ENCODE data around the gene IMMP2L.
"Not testable (repeated sequence)": the region's sequence is repeated elsewhere in the genome, so short reads cannot be mapped to it uniquely, and the experiment has no call there.

Gene IMMP2L

DNA sequence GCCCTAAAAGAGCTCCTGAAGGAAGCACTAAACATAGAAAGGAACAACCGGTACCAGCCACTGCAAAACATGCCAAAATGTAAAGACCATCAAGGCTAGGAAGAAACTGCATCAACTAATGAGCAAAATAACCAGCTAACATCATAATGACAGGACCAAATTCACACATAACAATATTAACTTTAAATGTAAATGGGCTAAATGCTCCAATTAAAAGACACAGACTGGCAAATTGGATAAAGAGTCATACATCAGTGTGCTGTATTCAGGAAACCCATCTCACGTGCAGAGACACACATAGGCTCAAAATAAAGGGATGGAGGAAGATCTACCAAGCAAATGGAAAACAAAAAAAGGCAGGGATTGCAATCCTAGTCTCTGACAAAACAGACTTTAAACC lies 60.5 kb downstream of the IMMP2L start:
- not testable (repeated sequence) for DNase-seq

DNA sequence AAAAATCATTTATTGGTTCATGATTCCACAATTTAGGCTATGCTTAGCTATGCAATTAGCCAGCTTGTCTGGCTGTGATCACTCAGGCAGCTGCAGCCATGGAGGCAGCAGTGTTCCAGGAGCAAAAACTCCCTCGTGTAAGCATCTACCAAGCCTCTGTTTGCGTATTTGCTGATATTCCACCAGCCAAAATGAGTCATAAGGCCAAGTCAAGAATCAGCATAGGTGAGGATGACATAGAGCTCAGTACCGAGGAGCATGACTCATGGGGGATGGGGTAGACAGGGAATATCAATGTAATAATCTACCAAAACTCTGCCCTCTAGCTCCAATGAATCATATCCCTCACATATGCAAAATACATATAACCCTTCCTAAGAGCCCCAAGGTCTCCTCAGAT lies 63.3 kb downstream of the IMMP2L start:
- DNase-seq: no peak

DNA sequence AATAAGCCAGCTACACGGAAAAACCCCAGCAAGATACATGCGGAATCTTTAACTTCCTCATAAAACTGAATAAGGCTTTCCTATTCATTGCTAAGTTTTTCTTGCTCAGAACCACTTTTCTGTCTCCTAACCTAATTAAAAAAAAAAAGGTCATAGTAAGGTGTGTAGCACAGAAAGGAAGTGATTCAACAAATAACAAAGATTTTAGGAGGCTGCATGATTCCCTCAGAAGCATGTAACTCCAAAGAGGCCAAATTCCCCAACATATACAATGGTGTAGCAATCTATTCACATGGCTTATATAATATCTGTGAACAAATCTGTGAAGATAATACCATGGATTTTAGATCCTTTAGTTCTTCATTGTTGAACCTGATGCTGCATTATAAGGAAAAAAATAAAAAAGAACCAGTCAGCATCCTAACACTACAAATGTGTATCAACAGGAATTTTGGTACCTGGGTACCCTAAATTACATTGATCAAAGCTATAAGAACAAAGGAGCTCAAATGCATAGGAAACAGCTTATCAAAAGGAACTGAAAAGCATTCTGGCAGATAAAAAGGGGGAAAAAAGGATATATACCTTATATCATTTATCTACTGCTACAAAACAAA lies 63.8 kb downstream of the IMMP2L start:
- no peak for DNase-seq

DNA sequence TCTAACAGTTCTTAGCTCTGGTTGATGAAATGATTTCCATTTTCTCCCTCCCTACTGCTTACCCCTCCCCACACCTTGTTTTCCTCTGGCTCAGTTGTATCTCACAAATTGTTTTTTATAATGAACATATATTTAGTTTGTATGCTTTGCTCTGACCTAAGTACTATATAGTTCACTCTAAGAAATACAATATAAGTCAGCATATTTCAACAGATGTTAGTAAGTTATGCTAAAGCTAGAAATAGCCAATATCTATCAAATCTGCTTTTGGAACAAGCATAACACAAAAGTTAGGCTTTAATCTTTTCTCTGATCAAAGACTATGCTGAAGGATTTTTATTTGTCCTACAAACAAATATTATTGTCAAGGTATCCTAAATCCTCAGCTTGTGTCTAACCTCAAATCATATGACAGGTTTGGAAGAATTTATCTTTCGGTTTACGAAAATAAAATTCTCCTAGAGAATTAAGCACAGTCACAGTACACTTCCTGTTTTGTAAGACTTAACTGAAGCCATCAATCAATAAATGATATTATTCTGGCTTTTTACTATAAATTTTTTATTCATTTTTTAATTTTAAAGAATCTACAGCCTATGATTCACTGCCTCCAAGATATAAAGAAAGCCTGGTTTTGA lies 67.0 kb downstream of the IMMP2L start:
- DNase-seq: no peak

DNA sequence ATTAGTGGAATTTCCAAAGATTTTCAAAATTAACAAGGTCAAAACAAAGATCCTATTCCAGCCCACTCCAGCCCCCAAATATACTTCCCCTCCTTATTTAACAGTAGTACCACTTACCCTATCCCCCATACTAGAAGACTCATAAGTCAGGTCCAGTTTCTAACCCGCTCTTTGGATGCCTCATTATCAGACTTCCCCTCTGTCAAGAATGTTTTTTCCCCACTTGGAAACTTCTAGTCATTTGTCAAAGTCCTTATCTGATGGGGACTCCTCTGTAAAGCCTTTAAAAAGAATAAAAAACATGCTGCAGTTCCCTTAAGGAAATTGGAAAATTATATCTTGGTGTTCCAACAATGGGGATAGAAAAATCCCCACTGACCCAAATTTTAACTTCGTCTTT lies 70.1 kb downstream of the IMMP2L start:
- no peak for DNase-seq

DNA sequence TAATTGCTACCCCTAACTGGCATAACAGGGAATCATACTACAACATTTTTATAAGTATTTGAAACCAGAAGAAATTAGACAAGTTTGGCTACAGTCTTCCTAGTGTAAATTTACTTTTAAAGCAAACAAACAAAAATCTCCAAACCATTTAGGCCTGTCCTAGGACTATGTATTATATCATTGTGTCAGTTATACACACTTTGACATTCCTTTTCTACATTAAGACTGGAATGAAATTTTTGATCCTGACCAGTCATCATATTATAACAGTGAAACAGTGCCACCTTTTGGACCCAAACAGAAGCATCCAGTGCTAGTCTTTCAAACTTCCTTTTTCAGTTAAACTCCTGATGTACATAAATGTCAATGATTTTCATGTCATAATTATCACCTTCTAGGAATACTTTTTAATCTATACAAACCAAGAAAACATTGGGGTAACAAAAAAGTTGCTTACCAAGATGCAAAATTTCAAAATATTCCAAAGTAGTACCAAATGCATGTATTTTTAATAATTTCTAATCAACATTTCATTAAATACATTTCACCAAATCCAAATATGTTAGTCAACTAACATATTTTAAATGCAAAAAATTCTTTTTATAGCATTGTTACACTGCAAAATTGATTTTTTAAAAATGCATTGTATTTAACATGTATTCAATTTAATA lies 75.7 kb downstream of the IMMP2L start:
- peak in 1 of 2 experiments; percentile 29 for DNase-seq

DNA sequence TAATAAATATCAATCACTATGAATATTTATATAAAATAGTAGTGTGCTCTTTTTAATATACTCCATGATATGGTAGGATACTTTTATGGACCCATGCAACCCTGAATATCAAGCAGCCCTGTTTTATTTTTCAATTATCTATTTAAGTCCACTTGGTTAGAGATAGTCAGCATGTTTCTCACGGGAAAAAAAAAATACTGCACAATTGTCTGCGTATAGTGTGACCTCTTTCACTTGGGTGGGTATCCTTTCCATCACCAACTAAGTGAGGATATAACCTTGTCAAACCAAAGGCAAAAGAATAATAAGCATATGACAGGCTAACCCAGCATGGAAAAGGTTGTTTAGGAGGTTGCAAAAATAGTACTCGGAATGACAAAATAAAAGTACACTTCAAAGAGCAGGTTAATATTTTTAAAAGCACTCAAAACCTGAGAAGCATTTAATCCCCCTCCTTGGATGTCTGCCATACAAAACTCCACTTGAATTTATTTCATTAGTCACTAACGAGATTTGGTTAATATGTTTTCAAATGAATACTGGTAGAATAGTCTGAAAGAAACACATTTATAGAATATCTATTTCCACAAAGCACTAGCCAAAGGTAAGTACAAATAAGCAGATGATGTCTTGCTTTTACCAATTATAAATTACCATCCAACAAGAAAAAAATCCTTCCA lies 76.5 kb downstream of the IMMP2L start:
- DNase-seq: no peak

DNA sequence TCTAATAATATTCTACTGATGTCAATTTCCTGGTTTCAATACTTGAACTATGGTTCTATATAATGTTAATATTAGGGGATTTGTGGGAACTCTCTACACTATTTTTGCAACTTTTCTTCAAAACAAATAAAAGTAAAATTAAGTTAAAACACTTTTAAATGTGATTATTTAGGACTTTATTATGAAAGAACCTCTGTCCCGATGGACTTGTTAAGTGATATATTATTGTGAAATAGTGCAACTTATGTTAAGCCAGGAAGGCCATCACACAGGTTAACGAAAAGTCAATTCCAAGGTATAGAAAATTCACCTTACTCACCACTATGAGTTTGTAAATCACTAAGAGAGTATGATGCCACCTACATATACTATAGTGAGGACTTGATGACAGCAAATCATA lies 79.2 kb downstream of the IMMP2L start:
- no peak for DNase-seq

DNA sequence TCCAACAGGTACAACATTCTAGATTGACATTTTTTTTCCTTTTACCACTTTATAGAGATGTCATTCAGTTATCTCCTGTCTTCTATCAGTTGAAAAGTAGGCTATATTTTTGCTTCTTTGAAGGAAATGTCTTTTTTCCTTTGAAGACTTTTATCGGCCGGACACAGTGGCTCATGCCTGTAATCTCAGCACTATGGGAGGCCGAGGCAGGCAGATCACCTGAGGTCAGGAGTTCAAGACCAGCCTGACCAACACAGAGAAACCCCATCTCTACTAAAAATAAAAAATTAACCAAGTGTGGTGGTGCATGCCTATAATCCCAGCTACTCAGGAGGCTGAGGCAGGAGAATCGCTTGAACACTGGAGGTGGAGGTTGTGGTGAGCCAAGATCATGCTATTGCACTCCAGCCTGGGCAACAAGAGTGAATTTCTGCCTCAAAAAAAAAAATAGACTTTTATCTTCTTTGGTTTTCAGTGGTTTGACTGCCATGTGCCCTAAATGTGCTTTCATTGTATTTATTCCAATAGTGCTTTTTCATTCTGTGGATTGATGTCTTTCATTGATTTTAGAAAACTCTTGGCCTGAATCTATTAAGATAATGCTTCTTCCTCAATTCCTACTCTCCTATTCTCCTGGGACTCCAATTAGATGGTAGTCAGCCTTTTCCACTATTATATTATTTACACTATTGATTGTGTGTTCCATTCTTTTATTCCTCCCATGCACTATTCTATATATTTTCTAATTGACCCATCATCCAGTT lies 84.6 kb downstream of the IMMP2L start:
- DNase-seq: no peak

DNA sequence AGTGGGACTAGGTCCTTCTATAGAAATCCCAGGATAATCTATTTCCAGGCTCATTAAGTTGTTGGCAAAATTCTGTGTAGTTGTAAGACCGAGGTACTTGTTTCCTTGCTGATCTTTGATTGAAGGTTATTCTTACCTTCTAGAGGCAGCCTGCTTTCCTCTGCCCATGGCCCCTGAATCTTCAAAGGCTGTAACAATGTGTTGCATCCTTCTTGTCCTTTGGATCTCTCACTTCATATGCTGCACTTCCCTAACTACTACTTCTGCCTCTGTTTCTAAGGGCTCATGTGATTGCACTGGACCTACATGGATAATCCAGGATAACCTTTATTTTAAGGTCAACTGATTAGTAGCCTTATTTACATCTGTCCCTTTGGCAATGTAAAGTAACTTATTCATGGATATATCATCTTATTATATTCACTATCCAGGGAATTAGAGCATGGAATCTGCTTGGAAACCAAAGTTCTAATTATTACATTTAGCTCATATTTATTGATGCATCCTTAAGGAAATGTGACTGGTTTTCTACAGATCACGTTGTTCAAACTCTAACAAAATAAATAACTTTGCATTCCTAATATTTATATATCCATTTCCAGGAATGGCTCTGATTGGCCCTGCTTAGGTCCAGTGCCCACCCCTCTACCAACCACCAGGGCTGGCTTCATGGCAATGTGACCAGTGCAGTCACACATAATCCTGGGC lies 85.6 kb downstream of the IMMP2L start:
- no peak for DNase-seq

DNA sequence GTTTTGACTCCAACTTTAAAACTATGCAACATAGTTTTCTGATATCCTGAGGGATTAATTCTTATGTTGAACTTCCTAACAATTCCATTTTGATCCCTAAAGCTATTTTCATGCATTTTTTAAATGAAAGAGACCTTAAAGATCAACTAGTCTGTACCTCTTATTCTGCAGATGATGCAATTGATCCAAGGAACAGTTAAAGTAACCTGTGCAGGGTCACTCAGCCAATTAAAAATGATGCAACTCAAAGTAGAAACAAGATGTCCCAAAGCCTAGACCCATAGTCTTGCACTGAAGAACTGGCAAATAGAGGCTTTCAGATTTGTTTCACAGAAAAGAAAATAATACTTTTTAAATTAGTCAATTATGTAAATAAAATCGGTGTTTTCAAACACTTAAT lies 86.3 kb downstream of the IMMP2L start:
- no peak for DNase-seq

DNA sequence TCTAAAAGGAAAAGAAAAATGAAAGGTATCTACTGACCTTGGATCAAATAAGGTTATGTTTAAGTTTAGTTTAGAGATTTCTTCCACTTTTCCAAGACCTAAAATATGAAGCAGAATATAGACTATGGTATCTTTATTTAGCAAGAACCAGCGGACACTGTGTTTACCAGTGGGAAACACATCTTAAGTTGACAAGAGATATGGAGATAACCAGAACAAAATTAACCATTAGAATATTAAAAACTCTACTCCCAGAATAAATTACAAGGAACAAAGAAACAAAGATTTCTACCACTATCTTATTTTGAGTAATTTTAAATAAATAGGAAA lies 86.9 kb downstream of the IMMP2L start:
- no peak for DNase-seq

DNA sequence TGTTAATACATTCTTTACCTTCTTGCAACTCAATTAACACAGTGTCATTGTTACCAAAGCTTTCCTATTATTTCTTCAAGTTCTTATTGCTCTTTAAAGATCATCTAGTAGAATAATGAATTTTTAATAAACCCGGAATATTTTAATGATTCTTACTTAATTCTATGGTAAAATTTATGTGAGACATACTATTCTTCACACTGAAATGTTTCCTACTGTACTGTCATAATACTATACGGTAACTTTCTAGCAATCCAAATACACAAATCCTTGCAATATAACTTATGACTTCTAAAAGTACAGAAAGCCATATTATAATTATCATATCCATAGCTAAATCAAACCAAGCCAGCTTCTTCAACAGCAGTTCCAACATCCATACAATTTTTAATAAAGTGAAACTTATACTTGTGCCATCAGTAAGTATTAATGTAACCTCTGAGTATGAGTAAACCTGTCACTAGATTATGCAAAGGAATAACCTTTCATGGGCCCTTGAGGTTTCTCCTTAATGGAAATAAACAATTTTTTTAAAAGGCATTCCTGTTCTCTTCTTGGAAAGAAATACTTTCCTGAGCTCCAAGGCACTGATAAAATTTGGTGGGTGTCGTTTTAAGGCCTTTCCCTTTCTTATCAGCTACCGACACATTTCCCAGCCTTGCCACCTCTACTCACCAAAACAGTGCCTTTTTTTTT lies 87.4 kb downstream of the IMMP2L start:
- no peak for DNase-seq

DNA sequence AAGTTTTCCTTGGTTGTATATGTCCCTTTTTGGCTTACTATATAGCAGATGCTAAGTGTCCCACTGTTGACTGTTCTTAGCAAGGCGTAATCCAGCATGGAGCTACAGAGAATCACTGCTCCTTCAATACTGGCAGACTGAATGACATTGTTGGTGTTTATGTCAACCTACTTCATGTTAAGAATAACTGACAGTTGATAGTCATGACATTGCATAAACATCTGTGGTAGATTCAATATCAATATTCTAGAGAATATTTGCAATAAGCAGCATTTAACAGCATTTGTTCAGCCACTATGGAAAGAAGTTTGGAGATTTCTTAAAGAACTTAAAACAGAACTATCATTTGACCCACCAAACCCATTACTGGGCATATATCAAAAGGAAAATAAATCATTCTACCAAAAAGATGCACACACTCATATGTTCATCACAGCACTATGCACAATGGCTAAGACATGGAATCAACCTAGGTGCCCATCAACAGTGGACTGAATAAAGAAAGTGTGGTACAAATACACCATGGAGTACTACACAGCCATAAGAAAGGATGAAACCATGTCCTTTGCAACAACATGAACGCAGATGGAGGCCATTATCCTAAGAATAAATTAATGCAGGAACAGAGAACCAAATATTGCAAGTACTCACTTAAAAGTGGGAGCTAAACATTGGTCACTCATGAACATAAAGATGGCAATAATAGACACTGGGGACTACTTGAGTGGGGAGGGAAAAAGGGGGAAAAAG lies 88.7 kb downstream of the IMMP2L start:
- DNase-seq: no peak

DNA sequence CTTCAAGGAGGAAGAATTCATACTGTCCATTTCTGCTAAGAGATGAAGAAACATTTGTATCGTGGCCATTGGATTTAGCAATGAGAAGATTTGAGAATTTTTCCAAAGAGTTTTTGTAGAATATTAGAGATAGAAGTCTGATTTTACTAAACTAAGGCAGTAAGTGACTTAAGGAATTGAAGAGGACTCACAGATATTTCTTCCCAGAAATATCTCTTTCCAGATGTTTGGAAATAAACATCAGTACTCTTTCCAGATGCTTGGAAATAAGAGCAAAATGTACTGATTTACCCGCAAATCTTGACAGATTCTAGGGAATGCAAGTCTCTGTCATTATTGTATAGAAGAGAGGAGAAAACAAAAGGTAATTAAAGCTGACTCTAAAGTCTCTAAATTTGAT lies 91.3 kb downstream of the IMMP2L start:
- no peak for DNase-seq

DNA sequence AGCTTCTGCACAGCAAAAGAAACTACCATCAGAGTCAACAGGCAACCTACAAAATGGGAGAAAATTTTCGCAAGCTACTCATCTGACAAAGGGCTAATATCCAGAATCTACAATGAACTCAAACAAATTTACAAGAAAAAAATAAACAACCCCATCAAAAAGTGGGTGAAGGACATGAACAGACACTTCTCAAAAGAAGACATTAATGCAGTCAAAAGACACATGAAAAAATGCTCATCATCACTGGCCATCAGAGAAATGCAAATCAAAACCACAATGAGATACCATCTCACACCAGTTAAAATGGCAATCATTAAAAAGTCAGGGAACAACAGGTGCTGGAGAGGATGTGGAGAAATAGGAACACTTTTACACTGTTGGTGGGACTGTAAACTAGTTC lies 92.4 kb downstream of the IMMP2L start:
- DNase-seq: not testable (repeated sequence)

DNA sequence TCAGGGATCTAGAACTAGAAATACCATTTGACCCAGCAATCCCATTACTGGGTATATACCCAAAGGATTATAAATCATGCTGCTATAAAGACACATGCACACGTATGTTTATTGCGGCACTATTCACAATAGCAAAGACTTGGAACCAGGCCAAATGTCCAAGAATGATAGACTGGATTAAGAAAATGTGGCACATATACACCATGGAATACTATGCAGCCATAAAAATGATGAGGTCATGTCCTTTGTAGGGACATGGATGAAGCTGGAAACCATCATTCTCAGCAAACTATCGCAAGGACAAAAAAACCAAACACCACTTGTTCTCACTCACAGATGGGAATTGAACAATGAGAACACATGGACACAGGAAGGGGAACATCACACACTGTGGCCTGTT lies 96.5 kb downstream of the IMMP2L start:
- DNase-seq: not testable (repeated sequence)

DNA sequence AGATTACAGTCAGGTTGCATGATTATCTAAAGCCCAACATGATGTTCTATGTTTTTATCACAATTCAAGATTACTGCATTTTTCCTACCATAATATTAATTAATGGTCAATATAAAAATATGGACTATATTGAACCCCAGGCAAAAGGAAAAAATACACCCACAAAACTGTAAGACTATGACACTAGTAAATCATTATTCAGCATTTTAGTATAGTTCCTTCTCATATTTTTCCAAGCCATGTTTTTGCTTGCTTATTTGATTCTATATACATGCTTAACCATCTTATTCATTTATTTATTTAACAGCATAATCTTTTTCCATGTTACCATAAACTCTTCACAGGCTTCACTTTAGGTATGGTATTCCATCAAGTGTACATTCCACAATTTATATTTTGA lies 101.6 kb downstream of the IMMP2L start:
- DNase-seq: no peak

DNA sequence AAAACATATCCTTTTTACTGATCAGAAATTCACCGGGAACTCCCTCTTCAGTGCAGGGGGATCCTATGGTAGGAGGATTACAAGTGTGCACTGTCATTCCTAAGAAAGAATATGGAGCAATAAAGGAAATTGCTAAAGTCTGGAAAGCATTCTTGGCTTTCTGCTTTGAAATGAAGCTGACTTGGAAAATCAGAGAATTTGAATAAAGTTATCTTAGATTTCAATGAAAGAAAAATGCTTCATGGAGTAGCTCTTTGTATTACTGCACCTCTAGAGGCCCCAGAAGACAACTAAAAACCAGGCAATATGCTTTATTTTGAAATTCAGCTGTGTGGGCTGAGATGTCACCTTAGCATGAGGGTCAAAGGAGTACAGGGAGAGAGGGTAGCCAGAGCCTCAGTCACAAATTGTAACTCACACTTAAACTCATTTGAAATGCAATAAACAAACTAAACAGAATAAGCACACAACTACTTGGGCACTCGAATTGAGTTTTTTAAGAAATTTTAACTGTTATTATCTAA lies 102.5 kb downstream of the IMMP2L start:
- DNase-seq: no peak

DNA sequence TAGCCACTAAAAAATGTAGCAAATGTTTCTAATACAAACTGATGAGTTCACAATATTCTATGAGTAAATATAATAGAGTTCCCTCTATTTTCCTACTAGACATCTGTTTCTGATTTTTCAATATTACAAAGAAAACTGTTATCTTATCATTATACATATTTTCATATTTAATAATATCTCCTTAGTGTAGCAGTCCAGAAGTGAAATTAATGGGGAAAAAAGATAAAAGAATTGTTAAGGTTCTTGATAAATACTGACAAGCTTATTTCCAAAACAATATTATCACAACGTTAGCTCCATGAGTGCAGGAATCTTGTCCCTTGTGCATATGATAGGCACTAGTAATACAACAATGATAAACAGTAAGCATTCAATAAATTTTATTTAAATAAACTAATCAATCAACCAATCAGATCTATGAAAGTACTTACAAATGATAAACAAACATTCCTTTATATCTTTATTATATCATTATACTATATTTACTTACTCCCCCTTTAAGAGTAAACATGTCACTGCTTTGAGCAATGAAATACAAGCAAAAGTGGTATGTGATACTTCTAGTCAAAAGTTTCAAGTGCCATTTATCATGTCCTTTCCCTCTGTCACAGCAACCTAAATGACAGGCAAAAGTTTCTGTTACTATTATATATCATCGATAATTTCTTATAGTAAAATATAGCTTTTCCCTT lies 103.1 kb downstream of the IMMP2L start:
- no peak for DNase-seq
